Ramos (cell line): ENCODE data around the gene SLC9A7.

Experiments used
- in situ Hi-C: fragments of 300-500 bp; cut with MboI; formaldehyde crosslinking; loops from one replicate; pipeline ENCODE4 v1.14.3; 2022; ENCODE audit warnings: low sequenced_read_pairs; ENCODE audit not compliant: unreplicated experiment

SLC9A7 gene

GRCh38 chrX:46758956-46759644 is at the start of gene SLC9A7:
Gene SLC9A7, minus strand, starts transcription at chrX:46759118. Its CDS starts 89 bp downstream, at chrX:46759029.
- in situ Hi-C loops, result no loop called here

GRCh38 chrX:46805270-46805669 is 46.4 kb upstream of the SLC9A7 start:
- in situ Hi-C loops, result no loop called here

GRCh38 chrX:46803140-46803539 is 44.2 kb upstream of the SLC9A7 start:
- in situ Hi-C loops, result no loop called here

- in situ Hi-C loops, result loop anchor here (25.0 kb wide), 1 partner anchor 384 kb away; no protein-coding TSS in a partner anchor
These were observed 37.8 kb upstream of the SLC9A7 start for GRCh38 chrX:46796574-46797191.

- in situ Hi-C loops, result loop anchor here (25.0 kb wide), 1 partner anchor 381 kb away; no protein-coding TSS in a partner anchor
These were observed 34.6 kb upstream of the SLC9A7 start for GRCh38 chrX:46793386-46794143.

GRCh38 chrX:46792810-46793188 is 33.9 kb upstream of the SLC9A7 start:
- in situ Hi-C loops, result loop anchor here (25.0 kb wide), 1 partner anchor 380 kb away; no protein-coding TSS in a partner anchor

GRCh38 chrX:46791927-46792809 is 33.2 kb upstream of the SLC9A7 start:
- in situ Hi-C loops, result loop anchor here (25.0 kb wide), 1 partner anchor 380 kb away; no protein-coding TSS in a partner anchor

GRCh38 chrX:46788902-46789301 is 30.0 kb upstream of the SLC9A7 start:
- in situ Hi-C loops, result loop anchor here (25.0 kb wide), 1 partner anchor 377 kb away; no protein-coding TSS in a partner anchor

GRCh38 chrX:46784437-46784836 is 25.5 kb upstream of the SLC9A7 start:
- in situ Hi-C loops, result loop anchor here (25.0 kb wide), 1 partner anchor 372 kb away; no protein-coding TSS in a partner anchor

- in situ Hi-C loops, result loop anchor here (25.0 kb wide), 1 partner anchor 370 kb away; no protein-coding TSS in a partner anchor
These were observed 23.1 kb upstream of the SLC9A7 start for GRCh38 chrX:46782034-46782433.

- in situ Hi-C loops, result loop anchor here (25.0 kb wide), 1 partner anchor 366 kb away; no protein-coding TSS in a partner anchor
These were observed 19.3 kb upstream of the SLC9A7 start for GRCh38 chrX:46777971-46778810.

- in situ Hi-C loops, result no loop called here
These were observed 11.9 kb upstream of the SLC9A7 start for GRCh38 chrX:46770817-46771163.

GRCh38 chrX:46770000-46770816 is 11.3 kb upstream of the SLC9A7 start:
- in situ Hi-C loops, result no loop called here

- in situ Hi-C loops, result no loop called here
These were observed 4.0 kb upstream of the SLC9A7 start for GRCh38 chrX:46762963-46763362.

GRCh38 chrX:46759645-46759974 is 692 bp upstream of the SLC9A7 start:
- in situ Hi-C loops, result no loop called here

- in situ Hi-C loops, result no loop called here
These were observed 559 bp downstream of the SLC9A7 start for GRCh38 chrX:46758163-46758955.

GRCh38 chrX:46757593-46757992 is 1.3 kb downstream of the SLC9A7 start:
- in situ Hi-C loops, result no loop called here
